Fibroblast of the conjunctiva (primary cell): ENCODE data around the gene KCNK18.
"Not testable (repeated sequence)": the region's sequence is repeated elsewhere in the genome, so short reads cannot be mapped to it uniquely, and the experiment has no call there.

Source experiments
- DNase-seq: peaks from one replicate; pipeline ENCODE4 v3.0.0-alpha.2; 2010; ENCODE audit warnings: low read depth

KCNK18 gene

DNA sequence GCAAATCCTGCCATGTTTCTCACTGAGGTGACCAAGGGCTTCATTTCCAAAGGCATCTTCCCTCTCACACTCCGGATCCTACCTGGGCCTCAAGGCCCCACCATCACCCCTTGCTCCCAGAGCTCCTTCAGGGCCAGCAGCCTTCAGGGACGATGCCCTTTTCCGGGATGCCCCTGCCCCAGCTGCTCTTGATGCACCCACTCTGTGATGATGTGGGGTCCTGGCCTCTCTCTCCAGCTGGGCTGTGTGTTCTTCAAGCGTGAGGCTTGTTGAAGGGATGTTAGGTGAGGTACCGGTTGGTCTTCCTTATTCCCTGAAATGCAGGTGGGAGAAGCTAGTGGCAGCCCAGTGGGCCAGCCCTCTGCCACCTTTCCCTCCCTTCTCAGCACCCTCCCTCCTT is 25.3 kb downstream of the KCNK18 start:
- no peak for DNase-seq

DNA sequence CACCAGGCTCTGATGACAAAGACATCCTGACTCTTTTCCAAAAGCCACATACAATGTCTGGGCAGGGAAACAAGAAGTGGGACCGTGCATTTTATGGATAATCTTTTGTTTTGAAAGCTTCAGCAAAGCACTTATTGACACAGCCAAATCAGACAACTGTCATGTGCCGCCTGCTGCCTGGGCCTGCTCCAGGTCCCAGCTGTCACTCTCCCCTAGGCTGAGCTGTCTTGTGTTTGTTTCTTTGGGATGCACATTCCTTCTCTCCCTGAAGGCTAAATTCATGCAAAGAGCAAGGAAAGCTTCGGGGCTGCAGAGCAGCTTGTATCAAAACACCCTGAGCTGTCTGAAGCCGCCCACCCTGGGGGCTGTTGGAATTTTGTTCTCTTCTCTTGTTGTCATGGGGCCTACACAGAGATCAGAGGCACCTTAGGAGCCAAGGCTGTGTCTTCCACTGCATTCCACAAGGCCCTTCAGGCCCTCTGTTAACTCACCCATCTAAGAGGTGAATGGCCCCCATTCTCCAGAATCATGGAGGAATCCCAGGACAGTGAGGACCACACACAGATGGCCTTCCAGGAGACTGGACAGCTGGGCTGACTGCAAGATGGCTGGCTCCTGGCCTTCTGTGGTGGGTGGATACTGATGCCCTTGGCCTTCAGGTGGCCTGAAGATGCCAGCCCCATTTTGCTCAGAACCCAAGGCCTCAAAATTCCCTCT is 25.8 kb downstream of the KCNK18 start:
- DNase-seq = no peak

DNA sequence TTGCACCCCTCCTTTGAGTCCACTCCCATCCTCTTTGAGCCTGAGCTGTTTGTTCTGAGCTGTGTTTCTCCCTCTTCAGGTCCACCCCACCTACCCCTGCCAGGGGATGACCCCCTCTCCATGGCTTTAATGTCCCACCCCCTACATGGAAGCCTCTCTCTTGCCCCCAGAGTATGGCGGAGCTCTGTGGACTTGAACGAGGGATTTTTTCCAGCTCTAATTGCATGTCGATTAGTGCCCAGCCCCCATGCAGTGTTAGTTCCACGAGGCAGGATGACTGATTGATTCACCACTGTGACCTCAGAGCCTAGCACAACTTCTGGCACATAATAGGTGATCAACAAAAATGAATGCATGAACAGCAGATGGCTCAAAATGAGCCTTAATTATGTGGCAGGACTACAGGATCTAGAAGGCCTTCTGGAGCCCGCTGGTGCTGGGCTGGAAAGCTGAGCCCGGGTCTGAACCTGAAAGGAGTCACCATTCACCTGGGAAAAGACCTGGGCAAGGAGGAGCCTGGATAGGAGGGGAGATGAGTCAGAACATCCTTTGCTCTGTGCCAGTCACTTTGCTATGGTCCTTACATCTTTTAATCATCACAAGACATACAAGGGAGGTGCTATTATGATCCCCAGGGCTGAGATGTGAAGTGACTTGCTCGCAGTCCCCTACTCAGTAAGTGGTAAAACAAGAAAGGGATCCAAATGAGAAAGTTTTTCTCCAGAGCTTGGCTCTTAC is 26.6 kb downstream of the KCNK18 start:
- DNase-seq = no peak

DNA sequence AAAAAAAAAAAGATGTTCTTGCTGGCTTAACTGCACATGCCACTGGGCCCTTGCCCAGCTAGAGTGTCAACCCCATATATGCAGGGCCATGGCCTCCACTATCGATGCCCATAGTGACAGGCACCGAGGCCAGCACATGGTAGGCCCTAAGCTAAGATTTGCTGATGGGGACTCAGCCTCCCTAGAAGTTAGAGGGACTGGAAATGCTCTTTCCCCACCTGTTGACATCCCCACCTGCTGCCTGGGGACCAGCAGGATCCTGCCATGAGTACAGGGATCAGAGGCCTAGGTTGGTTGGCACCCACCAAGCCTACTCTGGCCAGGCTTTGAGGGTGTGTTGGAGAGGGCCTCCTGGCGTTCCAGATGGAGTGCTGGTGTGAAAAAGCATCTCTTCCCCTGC is 27.6 kb downstream of the KCNK18 start:
- no peak for DNase-seq

DNA sequence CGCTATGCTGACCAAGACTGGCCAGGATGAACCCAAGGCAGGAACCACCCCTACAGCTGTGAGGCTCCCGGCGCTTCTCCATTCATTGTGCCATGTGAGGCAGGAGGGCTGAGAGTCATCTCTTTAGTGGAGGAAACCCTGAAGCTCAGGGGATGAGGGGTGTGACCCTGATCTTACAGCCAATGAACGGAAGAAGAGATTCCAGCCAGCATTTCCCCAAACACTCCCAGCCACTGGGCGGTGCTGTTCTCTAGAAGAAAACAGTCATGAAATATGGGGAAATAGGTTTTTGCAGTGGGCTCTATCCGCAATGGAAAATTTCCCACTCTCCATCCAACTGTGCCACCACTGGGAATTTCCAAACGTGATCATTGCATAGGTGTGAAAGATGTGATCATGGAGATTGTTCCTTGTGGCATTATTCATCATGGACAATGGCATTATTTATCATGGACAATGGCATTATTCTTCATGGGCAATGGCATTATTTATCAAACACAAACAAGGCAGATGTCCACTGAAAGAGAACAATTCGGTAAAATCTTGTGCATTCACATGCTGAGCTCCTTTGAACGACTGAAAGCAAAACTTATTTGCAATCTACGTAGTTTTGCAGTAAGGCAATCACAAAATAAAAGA is 29.6 kb downstream of the KCNK18 start:
- DNase-seq = no peak

DNA sequence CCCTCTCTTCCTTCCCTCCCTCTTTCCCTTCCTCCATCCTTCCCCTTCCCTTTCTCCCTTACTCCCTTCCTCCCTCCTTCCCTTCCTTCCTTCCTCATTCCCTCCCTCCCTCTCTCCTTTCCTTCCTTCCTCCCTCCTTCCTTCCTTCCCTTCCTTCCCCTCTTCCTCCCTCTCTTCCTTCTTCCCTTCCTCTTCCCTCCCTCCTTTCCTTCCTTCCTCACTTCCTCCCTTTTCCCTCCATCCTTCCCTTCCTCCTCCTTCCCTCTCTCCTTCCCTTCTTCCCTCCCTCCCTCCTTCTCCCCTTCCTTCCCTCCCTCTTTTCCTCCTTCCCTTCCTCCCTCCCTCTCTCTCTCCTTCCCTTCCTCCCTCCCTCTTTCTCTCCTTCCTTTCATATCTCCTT is 30.9 kb downstream of the KCNK18 start:
- no peak for DNase-seq

DNA sequence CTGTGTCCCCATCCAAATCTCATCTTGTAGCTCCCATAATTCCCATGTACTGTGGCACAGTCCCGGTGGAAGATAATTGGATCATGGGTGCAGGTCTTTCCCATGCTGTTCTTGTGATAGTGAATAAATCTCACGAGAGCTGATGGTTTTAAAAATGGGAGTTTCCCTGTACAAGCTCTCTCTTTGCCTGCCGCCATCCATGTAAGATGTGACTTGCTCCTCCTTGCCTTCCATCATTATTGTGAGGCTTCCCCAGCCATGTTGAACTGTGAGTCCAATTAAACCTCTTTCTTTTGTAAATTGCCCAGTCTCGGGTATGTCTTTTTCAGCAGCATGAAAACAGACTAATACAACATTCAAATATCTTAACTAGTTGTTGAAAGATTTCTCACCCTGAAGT is 32.8 kb downstream of the KCNK18 start:
- DNase-seq = not testable (repeated sequence)

DNA sequence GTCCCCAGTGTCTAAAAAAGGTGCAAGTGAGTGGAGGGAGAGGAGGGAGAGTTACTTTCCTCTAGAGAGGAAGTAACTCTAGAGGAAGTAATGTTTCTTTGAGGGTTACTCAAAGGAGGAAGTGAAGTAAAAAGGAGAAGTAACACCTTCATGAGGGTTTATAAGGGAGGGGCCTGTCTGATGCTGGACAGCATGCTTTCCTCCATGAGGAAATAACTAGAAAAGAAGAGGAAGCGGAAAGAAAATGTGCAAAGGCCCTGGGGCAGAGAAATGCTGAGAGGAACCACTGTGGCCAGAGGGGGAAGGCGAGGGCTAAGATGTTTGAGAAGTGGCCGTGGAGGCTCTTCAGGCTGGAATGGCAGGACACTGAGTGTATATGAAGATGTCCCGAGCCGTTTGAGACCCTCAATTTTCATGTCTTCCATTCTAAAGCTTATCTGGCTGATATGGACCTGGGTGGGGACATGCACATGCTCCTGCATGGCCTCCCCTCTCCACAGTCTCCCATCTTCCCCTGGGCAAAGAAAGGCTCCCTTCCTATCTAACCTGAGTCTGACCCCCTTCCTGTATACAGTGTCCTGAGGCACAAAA is 40.2 kb downstream of the KCNK18 start:
- DNase-seq = no peak

DNA sequence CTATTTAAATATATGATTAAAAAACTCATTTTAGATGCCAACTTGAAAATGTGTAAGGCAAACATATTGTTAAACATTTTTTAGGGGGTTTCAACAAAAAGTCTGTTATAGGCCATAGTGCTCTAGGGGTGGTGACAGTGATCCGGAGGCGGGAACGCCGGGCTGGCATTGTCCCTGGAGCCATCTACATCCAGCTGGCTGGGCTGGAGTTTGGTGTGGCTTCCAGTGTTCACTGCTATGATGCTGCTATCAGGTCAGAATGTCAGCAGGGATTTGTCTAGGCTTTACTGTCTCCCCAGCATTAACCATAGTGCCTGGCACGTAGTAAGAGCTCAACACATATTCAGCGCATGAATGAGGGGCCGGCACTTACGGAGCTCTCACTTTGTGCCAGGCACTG is 41.8 kb downstream of the KCNK18 start:
- no peak for DNase-seq

DNA sequence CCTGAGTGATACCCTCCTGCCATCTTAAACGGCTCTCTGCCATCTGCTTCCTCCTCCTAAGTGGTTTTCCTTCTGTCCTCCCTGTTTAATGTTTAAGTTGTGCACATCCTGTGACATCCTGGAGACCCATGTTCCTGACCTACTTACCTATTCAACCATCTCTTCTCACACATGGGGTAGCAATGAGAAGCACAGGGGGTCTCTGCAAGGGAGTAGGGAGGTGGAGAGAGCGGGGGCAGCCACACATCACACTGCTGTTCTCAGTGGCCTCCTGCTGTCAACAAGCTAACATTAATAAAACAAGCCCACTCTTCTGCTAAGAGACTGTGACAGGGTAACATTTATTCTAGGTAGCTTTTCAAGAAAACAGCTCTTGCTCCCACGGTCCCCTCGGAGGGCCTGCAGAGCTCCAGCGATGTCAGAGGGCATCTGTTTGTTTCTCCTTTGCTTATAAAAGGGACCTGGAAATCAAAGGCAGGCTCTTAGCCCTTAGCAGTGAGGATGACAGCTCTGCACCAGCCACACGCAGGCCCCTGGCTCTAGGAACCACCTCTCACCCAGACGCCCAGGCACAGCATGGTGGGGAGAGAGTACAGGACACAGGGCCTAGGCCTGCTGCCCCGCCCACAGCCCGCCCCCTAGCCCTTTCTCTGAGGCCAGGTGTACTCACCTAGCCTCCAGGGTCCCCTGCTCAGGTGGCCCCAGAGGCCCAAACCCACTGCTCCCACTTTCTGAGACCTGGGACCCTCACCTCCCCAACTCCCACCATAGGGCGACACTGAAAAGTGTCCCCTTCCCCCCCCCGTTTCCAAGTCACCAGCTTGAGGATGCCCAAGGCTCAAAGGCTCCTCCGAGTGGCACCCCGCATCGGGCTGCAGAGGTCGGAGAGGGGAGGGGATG is 42.7 kb downstream of the KCNK18 start:
- no peak for DNase-seq

DNA sequence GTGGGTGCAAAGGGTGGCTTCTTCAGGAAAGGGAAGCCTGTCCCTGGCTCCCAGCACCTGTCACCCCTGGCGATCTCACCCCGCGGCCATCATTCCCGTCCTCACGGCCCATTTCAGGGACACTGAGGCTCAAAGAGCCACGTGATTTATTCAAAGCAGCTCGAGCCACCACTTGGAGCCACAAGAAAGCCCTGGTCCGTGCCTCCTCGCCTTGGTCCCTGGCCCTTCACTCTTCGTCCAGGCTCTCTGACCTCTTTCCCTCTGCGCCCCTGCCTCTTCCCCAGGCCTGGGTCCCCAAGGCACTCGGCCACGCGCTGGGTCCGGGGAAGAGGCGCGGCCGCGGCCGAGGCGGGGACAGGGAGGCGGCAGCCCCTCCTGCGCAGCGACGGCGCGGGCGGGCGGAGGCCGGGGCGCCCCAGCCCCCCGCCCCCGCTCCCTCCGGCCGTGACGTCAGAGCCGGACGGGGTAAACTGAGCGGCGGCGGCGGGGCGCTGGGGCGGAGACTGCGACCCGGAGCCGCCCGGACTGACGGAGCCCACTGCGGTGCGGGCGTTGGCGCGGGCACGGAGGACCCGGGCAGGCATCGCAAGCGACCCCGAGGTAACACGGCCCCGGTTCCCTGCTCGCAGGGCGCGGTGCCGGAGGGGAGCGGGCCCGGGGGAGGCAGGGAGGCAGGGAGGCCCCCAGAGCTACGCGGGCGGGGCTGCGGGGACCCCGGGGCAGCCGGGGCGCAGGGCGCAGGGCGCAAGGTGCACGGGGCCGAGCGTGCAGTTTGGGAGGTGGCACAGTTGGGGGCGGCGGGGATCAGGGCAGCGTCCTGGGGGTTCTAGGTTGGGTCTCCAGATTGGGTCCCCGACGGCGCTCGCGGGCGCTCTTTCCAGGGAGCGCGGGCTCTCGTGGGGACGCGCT is 43.6 kb downstream of the KCNK18 start, which contains the start of gene SLC18A2:
TSS of gene SLC18A2 (plus strand) at position 494 of the 909 bp plus-strand sequence. CDS start 580 bp downstream, outside the sequence.
- no peak for DNase-seq

DNA sequence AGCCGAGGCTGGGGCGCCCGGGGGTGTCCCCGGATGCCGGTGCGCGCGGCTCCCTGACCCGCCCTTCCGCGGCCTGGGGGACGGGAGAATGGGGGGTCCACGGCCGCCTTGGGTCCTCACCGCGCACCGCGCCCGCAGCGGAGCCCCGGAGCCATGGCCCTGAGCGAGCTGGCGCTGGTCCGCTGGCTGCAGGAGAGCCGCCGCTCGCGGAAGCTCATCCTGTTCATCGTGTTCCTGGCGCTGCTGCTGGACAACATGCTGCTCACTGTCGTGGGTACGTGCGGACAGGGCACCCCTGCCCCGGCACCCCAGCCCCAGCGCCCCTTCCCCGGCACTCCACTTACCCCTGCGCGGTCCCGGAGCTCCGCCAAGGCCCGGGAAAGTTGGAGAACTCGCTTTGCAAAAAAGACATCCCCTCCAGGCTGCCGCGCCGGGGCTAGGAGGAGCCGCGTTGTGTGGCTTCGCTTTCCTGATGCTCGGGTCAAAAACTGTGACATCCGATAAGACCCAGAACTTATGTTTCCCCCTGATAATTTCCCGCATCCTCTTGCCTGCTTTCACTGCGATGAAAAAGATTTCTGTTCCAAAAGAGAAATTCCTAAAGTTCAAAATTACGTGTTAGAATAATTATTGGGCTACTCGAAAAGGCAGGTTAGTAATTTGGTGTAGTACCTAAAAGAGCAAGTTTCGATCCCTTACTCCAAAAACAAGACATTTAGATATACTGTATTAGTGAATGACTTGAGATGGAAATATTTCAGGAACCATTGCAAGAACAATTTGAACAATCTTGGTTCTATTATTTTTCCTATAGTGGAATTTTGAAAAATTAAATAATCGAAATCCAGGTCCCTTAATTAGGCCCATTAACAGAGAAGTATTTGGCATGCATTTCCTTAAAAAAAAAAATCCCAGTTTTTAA is 44.5 kb downstream of the KCNK18 start:
- DNase-seq = no peak

DNA sequence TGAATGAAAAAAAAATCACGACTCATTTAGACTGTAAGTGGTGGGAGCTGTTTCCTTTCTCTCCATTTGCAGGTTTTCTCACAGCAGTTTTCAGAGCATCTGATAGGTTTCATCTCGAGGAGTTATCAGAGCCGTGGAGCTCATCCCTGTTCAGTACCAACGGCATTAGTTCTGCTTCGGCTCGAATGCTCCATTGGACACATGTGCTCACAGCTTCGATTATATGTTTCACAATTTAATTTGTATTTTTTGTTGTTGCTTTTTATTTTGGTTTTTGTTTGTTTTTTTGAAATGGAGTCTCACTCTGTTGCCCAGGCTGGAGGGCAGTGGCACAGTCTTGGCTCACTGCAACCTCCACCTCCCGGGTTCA is 45.2 kb downstream of the KCNK18 start:
- DNase-seq = no peak

DNA sequence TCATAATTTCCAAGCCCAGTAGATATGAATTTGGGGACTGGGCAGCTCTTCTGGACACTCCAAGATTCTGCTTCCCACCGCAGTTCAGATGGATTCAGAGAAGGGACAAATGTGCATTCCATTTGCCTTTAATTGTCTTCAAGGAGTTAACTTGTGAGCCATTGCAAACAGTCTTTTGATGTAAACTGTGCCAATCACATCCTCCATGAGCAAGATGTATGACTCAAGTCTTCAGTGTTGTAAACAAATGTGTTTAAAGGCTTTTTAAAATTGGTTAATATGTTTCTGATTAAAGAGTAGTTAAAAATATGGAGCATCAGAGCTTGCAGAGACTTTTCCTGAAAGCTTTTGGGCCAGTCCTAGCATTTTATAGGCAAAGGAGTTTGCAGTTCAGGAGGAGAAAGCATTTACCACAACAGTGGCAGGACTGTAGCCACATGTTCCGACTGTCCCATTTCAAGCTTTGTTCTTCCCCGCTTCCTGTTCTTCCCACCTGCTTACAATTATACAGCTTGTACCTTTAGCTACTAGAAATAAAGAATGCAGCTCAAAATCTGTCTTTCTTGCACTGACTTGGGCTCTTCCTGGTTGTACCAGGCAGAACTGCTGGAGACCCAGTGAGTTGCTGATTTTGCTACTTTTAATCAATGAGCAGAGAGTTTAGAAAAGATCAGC is 49.8 kb downstream of the KCNK18 start:
- DNase-seq = no peak

DNA sequence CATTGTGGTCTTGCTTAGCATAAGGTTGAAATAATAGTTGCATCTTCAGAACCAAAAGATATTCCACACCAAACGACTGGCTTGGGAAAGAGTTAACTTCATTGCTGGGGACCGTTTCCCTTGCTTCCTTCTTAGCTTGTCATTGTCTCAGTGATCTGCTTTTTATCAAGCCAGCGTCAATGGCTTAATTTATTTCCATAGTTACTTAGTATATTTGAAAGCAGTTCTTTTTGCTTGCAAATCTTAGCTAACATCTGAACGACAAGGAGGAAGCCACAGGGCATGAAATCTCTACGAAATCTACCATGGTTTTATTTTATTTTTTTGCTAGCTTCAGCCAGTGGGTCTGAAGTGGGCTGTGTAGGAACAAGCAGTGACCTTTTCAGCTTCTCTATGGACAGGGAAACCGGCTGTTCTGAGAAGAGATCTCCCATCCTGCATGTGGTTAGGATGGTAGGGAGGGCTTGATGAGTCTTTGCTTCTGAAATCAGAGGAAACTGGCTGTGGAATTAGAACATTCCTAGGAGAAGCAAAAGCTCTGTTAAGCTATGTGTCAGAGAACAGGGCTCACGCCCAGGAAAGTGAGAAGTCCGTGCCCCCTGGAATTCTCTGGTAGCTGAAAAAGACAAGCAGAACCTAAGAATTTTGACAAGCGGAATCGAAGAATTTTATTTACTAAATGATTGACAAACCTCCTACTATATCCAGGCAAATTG is 51.6 kb downstream of the KCNK18 start:
- no peak for DNase-seq

DNA sequence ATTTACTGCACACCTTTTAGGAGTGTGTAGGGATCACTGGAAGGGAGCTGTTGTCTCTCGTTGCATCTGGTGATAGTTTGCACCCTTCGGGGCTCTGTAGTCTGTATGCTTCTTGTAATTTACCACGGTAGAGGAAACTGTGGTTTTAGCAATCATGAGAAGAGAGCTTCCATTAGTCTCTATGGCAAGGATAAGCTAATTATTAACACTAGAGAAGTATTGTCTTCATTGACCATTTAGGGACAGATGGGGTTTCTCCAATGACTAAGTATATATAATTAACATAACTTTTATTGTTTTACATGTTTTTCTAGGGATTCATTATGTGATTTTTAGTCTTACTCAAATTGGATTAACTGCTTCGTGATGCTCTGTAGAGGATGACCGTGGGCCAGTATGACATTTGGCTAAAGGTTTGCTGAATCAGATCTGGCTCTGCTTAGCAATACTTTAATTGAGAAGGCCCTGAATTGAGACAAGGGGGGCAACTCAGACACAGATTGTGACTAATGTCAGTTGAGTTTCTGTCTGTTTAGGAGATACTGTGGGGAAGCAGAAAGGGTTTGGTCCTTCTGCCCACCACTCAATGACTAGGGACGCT is 52.3 kb downstream of the KCNK18 start:
- DNase-seq = no peak

DNA sequence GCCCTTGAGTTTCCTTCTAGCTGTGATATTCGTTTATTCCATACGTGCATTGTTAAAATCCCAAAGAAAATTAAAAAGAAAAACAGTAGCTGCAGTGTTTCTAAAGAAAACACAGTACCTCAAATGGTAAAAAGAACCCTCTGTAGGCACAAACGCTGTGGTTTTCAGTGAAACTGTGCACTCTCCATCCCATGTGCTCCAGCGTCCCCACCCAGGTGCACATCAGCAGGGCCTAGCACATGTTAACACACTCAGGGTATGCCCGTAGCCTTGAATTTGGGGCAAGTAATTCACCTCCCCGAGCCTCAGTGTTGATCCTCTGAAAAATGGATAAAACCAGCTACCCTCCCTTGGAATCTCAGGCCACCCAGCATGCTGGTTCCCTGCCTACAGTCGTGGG is 53.1 kb downstream of the KCNK18 start:
- no peak for DNase-seq

DNA sequence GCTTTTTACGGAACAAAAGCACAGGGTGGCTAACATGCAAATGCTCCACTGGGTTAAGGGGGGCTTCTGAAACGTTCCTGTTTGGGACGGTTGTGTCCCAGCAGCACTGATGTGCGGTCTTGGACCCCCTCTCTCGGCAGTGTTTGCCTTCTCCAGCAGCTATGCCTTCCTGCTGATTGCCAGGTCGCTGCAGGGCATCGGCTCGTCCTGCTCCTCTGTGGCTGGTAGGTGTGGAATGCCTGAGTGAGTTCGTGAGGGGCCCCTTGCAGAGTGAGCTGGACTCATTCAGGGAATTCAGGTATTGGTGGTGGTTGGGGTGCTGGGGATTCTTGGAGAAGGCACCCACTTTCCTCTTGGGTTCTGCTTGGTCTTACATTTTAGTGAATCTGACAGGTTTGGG is 56.6 kb downstream of the KCNK18 start:
- no peak for DNase-seq
